ENCODE data around the gene CLEC1A. TPM values are rescaled to one million over a fixed set of nuclear protein-coding genes. Genes with fewer than 3 reads are reported as not detected.

Gene CLEC1A
- polyA plus RNA-seq, 1 experiment: not detected

GRCh38 chr12:10095971-10096370 lies 2.8 kb downstream of the CLEC1A start:
- Histone ChIP-seq H3K4me3 (ENCODE audit: low read depth, low read length) (no peak overlapping the region), H3K27me3 (ENCODE audit: control insufficient read depth, insufficient read depth, low read length) (peaks cover 4% of the 10 kb centered on the region), H3K27ac (ENCODE audit: low read depth, low read length) (no peak overlapping the region), H3K9me3 (ENCODE audit: control insufficient read depth, insufficient read depth, low read length) (no peaks in the 10 kb centered on the region)
- no peak for TF ChIP-seq CTCF (IDR thresholded peaks at IDR 0.05; ENCODE audit: low read depth, low read length)
- CTCF ChIA-PET: interaction anchor here (0.8 kb wide), 1 partner anchor 346 kb away, joined by 3 read pairs; no protein-coding TSS in a partner anchor
- DNase-seq (ENCODE audit: low read depth, low spot score): no peak
- POLR2A ChIA-PET: no interaction called here

- ChIA-PET CTCF (interaction anchor here (0.8 kb wide), 1 partner anchor 344 kb away, joined by 3 read pairs; no protein-coding TSS in a partner anchor), POLR2A (no interaction called here)
- Histone ChIP-seq H3K27ac (ENCODE audit: low read depth, low read length) (no peak overlapping the region), H3K27me3 (ENCODE audit: control insufficient read depth, insufficient read depth, low read length) (peaks cover 7% of the 10 kb centered on the region), H3K4me3 (ENCODE audit: low read depth, low read length) (no peak overlapping the region), H3K9me3 (ENCODE audit: control insufficient read depth, insufficient read depth, low read length) (no peaks in the 10 kb centered on the region)
- DNase-seq (ENCODE audit: low read depth, low spot score): no peak
- no peak for TF ChIP-seq CTCF (IDR thresholded peaks at IDR 0.05; ENCODE audit: low read depth, low read length)
Observed at GRCh38 chr12:10094646-10095395, 4.0 kb downstream of the CLEC1A start.

- CTCF ChIA-PET: no interaction called here
- peaks cover 5% of the 10 kb centered on the region for H3K27me3 ChIP-seq (ENCODE audit: control insufficient read depth, insufficient read depth, low read length)
- POLR2A ChIA-PET: no interaction called here
Observed at GRCh38 chr12:10088955-10089900, 9.6 kb downstream of the CLEC1A start.

GRCh38 chr12:10088031-10088430 lies 10.8 kb downstream of the CLEC1A start:
- H3K27ac ChIP-seq (ENCODE audit: low read depth, low read length): no peak overlapping the region
- ChIA-PET POLR2A (no interaction called here), CTCF (no interaction called here)
- no peaks in the 10 kb centered on the region for H3K9me3 ChIP-seq (ENCODE audit: control insufficient read depth, insufficient read depth, low read length)
- no peak for TF ChIP-seq CTCF (IDR thresholded peaks at IDR 0.05; ENCODE audit: low read depth, low read length)
- no peak overlapping the region for H3K4me3 ChIP-seq (ENCODE audit: low read depth, low read length)
- H3K27me3 ChIP-seq (ENCODE audit: control insufficient read depth, insufficient read depth, low read length): peaks cover 3% of the 10 kb centered on the region
- DNase-seq (ENCODE audit: low read depth, low spot score): no peak

More at GRCh38 chr12:10088955-10089900, 9.6 kb downstream of the CLEC1A start:
- Histone ChIP-seq H3K9me3 (ENCODE audit: control insufficient read depth, insufficient read depth, low read length) (no peaks in the 10 kb centered on the region), H3K27ac (ENCODE audit: low read depth, low read length) (no peak overlapping the region), H3K4me3 (ENCODE audit: low read depth, low read length) (no peak overlapping the region)
- no peak for DNase-seq (ENCODE audit: low read depth, low spot score)
- TF ChIP-seq CTCF (IDR thresholded peaks at IDR 0.05; ENCODE audit: low read depth, low read length): no peak

- ChIA-PET CTCF (no interaction called here), POLR2A (no interaction called here)
- no peaks in the 10 kb centered on the region for H3K9me3 ChIP-seq (ENCODE audit: control insufficient read depth, insufficient read depth, low read length)
- H3K27ac ChIP-seq (ENCODE audit: low read depth, low read length): no peak overlapping the region
- TF ChIP-seq CTCF (IDR thresholded peaks at IDR 0.05; ENCODE audit: low read depth, low read length): no peak
- no peak overlapping the region for H3K4me3 ChIP-seq (ENCODE audit: low read depth, low read length)
- DNase-seq (ENCODE audit: low read depth, low spot score): no peak
- H3K27me3 ChIP-seq (ENCODE audit: control insufficient read depth, insufficient read depth, low read length): peaks cover 3% of the 10 kb centered on the region
Observed at GRCh38 chr12:10086387-10086786, 12.4 kb downstream of the CLEC1A start.

All from AG04450 (cell line).